Skeletal muscle cell (primary cell): ENCODE data around the gene PELI1.
A peak's percentile ranks its signal among the peaks of the same experiment; 100 is the strongest.
"Not testable (repeated sequence)": the region's sequence is repeated elsewhere in the genome, so short reads cannot be mapped to it uniquely, and the experiment has no call there.

ENCODE experiments used
- DNase-seq: peaks from one replicate; pipeline ENCODE4 v3.0.0-alpha.2; 2010; ENCODE audit warnings: low read depth
- H3K4me3 ChIP-seq: 2 replicates; pipeline ENCODE4 v1.5.1; 2011; ENCODE audit warnings: low read depth, mild to moderate bottlenecking, control low read depth, low read length, moderate library complexity

PELI1 gene

GRCh38 chr2:64128406-64128805 lies 15.8 kb downstream of the PELI1 start:
- no peak overlapping the region for H3K4me3 ChIP-seq
- DNase-seq = no peak

- no peak for DNase-seq
- no peak overlapping the region for H3K4me3 ChIP-seq
These were observed 17.1 kb downstream of the PELI1 start for GRCh38 chr2:64127119-64127518.

GRCh38 chr2:64126601-64127000 lies 17.6 kb downstream of the PELI1 start:
- DNase-seq = no peak
- H3K4me3 ChIP-seq = no peak overlapping the region

GRCh38 chr2:64124571-64124970 lies 19.6 kb downstream of the PELI1 start:
- no peak overlapping the region for H3K4me3 ChIP-seq
- DNase-seq = no peak

- no peak for DNase-seq
- no peak overlapping the region for H3K4me3 ChIP-seq
These were observed 20.1 kb downstream of the PELI1 start for GRCh38 chr2:64124168-64124567.

- no peak for DNase-seq
- H3K4me3 ChIP-seq = no peak overlapping the region
These were observed 20.5 kb downstream of the PELI1 start for GRCh38 chr2:64123740-64124139.

DNA sequence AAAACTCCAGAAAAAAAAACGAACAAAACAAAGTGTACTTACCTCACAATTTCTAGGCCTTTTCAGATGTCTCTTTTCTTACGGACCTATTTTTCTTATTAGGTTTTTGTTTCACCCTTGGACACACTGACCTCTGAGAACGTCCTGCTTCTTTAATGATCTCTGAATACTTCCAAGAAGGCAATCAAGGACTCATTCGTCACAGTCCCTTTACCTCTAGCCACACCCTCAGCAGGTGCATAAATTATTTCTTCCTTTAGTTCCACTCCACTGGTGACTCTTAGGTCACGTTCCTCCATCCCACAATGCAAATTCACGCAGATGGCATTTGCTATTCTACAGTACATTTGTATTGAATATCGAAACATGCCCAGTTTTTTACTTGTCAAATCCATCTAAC lies 21.9 kb downstream of the PELI1 start:
- no peak for DNase-seq
- no peak overlapping the region for H3K4me3 ChIP-seq

GRCh38 chr2:64120928-64121327 lies 23.3 kb downstream of the PELI1 start:
- DNase-seq = no peak
- no peak overlapping the region for H3K4me3 ChIP-seq

DNA sequence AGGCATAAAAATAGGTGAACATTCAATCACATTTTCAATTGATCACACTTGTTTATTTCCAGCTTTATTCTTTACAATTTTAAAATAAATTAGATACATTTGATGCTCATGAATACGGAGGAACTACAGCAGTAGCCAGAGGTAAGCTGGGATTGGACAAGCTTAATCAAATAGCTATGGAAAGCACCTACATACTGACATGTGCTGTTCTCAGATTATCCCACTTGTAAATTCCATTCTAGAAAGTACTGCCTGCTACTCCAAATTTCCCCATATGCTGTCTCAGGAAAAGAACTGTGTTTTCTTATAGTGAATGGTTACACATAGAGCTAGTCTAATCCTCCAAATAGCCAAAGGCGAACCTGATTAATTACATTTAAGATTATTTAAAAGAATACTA lies 24.2 kb downstream of the PELI1 start:
- no peak for DNase-seq
- no peak overlapping the region for H3K4me3 ChIP-seq

- no peak overlapping the region for H3K4me3 ChIP-seq
- no peak for DNase-seq
These were observed 24.9 kb downstream of the PELI1 start for GRCh38 chr2:64119369-64119768.

- DNase-seq = no peak
- H3K4me3 ChIP-seq = no peak overlapping the region
These were observed 28.2 kb downstream of the PELI1 start for GRCh38 chr2:64115808-64116598.

GRCh38 chr2:64114912-64115277 lies 29.3 kb downstream of the PELI1 start:
- no peak for DNase-seq

DNA sequence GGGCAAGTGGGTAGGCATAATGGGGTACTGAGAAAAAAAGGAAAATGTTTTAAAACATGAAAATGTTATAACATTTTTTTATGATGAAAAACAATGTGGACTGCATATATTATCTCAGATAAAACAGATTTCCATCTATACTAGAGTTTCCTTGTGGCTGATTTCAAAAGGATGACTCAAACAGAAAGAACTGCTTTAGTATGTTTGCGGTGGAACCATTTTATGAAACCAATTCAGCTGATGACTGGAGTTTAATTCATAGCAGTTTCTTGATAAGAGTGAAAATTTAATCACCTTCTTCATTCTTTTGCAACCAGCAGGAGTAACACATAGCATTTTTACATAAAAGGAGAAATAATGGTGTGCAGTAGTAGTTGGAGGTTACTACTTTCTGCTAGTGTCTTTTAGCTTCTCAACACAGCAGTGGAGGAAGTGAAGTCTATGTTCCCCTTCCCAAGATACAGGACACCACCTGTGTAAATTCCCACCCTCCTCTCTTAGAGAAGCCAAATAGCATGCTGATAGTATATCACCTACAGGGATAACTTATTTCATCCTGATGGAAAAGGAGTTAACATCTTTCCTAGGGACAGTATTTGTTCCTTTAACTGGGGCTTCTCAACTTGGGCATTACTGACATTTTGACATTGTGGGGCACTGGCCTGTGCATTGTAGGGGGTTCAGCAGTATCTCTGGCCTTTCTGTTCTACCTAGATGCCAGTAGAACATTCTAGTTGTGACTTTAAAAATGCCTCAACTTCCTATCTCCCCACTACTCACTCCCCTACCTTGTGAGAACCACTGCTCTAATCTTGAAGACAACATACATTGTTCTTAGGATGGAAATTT lies 29.9 kb downstream of the PELI1 start:
- no peak overlapping the region for H3K4me3 ChIP-seq
- peak; percentile 19 for DNase-seq

More at GRCh38 chr2:64114912-64115277, 29.3 kb downstream of the PELI1 start:
- H3K4me3 ChIP-seq = no peak overlapping the region

DNA sequence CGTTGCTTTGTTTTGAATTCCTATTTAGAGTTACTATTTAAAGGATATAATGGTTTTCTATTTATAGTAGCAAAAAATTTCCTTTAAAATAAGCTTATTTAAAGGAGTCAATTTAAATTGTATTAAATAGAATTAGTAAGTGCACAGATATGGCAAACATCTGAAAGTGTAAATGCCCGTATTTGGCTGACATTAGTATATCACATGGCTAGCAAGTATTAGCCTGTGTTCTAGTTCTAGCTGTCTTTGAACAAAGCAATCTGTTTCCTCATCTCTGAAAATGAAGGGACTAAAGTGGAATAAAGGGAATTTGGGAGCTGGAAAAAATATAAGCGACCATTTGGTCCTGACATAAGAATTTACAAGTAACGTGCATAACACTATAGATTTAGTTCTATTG lies 32.2 kb downstream of the PELI1 start:
- H3K4me3 ChIP-seq = no peak overlapping the region
- no peak for DNase-seq

DNA sequence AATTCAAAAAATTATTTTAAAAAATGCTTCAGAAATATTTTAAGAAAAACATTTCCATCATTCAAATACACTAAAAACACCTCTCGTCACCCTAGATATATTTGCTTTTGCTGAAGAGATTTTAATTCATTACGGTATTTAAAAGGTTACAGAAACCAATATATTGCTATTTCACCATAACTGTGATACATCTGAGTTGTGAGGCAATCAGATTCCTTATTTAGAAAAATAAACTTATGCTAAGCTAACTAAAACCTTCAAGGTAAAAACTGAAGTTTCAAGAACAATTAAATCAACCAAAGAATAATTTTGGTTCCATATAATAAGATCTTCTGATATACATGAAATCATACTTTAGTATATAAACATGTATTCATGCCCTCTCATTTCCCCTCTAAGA lies 32.8 kb downstream of the PELI1 start:
- DNase-seq = no peak
- H3K4me3 ChIP-seq = no peak overlapping the region

DNA sequence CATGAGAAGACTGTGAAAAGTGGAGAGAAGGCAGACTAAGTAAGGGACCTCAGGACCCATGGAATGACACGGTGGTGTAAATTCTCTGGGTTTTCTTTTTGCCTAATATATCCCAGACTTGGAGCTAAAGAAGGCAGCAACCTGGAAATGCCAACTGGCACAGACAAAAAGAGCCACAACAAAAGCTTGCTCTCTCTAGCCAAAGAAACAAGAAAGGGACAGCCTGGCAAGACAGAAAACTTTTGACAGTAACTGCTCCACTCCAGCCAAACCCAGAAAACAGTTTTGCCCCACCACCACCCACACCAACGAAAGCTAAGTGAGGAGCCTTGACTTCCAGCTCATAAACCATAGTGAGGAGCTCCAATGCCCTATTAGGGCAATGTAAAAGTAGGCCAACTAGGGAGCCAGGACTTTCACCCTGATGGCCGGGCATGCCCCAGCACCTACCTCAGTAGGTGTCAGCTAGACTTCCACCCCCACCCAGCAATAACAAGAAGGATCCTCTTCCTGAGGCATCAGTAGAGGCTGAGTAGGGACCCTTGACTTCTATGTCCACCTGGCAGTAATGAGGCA lies 35.5 kb downstream of the PELI1 start:
- no peak overlapping the region for H3K4me3 ChIP-seq
- DNase-seq = no peak

DNA sequence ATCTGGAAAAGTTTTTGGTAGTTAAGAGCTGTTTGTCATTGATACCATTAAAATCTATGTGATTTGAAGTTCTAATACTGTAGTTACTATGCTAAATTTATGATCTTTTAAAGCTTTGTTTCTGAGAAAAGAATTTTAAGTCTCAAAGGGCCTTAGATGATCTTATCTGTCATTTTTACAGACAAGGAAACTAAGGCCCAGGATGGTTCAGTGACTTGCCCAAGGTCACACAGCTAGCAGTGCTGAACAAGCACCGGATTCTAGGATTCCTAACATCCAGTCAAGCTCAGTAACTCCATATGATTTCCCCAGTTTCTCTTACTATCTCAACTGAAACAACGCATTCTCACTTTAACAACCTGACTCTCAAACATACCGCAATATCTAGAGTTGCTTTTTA lies 37.7 kb downstream of the PELI1 start:
- no peak for DNase-seq
- no peak overlapping the region for H3K4me3 ChIP-seq

DNA sequence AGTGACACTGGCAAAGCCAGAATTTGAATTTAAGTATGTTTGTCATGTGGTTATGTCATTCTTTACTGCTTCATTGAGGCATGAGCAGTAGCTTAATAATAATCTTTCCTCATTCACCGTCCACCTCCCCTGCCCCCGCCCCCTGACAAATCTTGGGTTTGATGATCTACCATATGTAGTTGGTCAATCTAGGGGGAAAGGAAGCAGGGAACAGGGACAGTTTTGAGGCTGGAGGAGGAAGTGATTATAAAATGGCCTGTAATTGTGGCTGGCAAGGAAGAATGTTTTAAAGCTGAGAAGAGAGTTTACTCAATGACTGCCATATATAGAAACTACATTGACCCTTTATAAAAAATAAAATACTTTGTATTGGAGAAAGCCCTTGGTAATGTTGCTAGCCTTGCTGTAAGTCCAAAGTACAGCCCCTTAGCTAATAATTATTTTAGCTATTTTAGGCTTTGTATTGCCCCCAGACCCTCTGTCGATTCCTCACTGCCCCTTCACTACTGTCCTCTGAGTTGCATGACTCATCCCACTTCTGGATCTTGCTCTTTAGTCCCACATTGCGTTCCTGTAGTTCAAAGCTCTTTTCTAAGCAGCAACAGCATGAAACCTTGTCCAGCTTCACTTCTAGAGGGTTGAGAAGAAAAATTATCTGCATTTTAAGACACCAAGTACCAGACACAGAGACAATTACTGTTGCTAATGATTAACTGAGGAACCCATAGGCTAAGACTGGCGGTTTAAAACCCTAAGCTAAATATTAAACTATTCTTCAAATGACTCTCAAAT lies 38.4 kb downstream of the PELI1 start:
- H3K4me3 ChIP-seq = no peak overlapping the region
- no peak for DNase-seq

DNA sequence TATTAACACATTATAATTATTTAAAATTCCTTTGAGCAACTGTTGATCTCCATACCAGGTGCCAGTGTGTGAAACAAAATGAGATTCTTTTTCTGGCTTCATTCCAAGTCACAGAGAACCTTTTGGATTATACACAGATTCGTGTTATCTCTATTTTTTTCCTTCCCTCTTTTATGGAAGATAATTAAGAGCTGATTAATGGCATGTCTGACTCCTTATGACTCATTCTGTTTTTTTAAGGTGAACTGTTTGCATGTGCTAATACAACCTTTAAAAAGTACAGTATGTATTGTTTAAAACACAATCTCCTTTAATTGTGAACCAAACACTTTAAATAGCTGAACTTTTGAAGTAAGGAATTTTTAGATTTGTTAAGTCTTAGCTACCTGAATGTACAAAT lies 39.3 kb downstream of the PELI1 start:
- no peak for DNase-seq

DNA sequence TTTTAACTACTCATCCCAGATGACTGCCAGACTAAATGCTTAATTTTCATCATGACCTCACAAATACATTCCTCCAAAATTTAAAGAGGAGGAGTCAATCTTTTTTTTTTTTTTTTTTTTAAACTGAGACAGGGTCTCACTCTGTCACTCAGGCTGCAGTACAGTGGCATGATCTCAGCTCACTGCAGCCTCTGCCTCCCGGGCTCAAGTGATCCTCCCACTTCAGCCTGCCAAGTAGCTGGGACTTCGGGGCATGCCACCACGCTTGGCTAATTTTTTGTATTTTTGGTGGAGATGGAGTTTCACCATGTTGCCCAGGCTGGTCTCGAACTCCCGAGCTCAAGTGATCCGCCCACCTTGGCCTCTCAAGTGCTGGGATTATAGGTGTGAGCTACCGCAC lies 41.5 kb downstream of the PELI1 start:
- not testable (repeated sequence) for DNase-seq, H3K4me3 ChIP-seq

More for the DNA sequence above, 39.3 kb downstream of the PELI1 start:
- no peak overlapping the region for H3K4me3 ChIP-seq
